ENCODE data around the gene CHCHD4. TPM values are rescaled to one million over a fixed set of nuclear protein-coding genes. Genes with fewer than 3 reads are reported as not detected.

Gene CHCHD4
- total RNA-seq, 1 donor = 10.8 TPM

DNA sequence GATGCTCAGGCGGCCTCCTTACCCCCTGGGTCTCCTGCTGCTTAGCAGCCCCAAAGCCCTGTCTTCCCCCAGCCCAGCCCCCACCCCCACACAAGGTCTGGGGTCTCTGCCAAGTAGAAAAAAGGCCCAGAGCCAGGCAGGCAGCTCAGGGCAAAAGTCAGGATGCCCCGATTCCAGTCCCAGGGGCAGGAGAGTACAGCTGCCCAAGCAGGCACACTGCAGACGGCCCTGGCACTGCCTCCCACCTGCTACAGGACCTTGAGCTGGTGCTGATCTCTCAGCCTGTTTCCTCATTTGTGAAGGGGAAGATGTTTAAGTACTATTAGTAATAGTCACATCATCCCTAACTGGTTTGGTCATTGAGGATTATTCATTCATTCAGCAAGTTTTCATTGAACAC is 12.8 kb upstream of the CHCHD4 start:
- no peak for DNase-seq (ENCODE audit: low read depth)
- H3K4me3 ChIP-seq (ENCODE audit: low read depth, low read length) = no peak overlapping the region
- TF ChIP-seq, protein P1, sequence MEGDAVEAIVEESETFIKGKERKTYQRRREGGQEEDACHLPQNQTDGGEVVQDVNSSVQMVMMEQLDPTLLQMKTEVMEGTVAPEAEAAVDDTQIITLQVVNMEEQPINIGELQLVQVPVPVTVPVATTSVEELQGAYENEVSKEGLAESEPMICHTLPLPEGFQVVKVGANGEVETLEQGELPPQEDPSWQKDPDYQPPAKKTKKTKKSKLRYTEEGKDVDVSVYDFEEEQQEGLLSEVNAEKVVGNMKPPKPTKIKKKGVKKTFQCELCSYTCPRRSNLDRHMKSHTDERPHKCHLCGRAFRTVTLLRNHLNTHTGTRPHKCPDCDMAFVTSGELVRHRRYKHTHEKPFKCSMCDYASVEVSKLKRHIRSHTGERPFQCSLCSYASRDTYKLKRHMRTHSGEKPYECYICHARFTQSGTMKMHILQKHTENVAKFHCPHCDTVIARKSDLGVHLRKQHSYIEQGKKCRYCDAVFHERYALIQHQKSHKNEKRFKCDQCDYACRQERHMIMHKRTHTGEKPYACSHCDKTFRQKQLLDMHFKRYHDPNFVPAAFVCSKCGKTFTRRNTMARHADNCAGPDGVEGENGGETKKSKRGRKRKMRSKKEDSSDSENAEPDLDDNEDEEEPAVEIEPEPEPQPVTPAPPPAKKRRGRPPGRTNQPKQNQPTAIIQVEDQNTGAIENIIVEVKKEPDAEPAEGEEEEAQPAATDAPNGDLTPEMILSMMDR (IDR thresholded peaks at IDR 0.05; ENCODE audit: insufficient read depth, low read depth, low read length) = no peak

DNA sequence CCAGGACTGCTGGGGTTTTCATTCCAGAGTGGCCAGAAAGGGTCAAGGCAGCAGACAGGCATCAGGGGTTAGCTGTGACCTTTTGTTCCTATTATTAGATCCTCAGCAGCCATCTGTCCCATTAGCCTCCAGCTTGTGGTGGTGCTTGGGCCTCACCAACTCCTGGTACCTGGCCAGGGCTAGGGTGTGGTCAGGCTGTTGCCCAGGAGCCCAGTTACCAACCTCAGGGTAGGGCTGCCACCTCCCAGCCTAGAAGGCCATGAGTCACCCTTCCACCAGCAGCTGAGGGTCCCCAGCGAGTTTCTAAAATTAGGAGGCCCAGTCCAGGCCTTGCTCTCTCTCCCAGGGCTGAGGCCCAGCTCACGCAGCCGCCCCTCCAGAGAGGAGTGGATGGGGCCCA is 12.3 kb upstream of the CHCHD4 start:
- no peak overlapping the region for H3K4me3 ChIP-seq (ENCODE audit: low read depth, low read length)
- TF ChIP-seq, protein P1 (IDR thresholded peaks at IDR 0.05; ENCODE audit: insufficient read depth, low read depth, low read length) = no peak
- no peak for DNase-seq (ENCODE audit: low read depth)

DNA sequence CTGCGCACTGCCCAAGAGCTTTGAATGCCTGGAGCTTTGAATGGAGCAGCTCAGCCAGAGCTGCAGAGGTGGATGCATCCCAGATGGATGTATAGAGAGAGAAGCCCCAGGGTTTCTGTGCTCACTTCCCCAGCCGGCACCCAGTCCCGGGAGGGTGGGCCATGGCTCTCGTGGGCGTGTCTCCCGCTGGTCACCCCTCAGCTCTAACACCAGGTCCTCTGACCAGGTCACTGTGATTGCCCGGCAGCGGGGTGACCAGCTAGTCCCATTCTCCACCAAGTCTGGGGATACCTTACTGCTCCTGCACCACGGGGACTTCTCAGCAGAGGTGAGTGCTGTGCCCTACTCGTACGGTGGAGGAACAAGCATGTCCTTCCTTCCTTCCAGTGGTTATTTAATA is 10.9 kb upstream of the CHCHD4 start:
- no peak for DNase-seq (ENCODE audit: low read depth)
- H3K4me3 ChIP-seq (ENCODE audit: low read depth, low read length) = no peak overlapping the region
- TF ChIP-seq, protein P1 (IDR thresholded peaks at IDR 0.05; ENCODE audit: insufficient read depth, low read depth, low read length) = no peak

DNA sequence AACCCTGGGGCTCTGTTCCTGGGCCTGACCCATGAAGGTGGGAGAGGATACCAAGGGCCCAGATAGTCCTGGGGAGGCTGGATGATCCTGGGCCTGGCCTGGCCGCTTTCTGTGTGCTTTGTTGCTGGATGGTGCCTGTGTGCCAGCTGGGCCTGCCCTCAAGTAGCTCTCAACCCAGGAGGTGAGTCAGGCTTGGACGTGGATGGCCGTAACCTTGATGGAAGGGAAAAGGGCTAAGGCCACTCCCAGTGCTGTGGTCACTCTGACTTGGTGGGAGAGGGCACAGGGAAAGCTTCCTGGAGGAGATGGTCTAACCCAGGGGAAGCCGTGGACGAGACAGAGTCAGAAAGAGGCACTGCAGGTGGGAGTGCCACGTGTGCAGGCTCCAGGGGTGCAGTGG is 9.6 kb upstream of the CHCHD4 start:
- no peak for DNase-seq (ENCODE audit: low read depth)
- TF ChIP-seq, protein P1 (IDR thresholded peaks at IDR 0.05; ENCODE audit: insufficient read depth, low read depth, low read length) = no peak

DNA sequence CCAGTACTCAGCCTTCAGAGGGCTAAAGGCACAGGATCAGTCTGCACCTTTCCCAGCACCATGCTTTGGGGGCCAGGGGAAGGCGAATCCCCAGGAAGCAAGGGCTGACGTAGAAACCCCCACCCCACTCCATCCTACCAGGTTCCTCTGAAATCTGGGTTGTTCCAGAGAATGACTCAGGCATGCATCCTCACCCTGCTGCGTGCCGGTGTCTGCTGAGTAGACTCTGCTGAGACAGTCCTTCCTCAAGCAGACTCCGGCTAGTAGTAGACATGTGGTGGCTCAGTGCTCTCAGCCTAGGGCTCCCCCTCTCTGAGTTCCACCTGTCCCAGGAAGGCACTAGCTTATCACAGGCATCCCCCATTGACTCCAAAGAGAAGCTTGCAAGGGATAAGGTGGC is 9.2 kb upstream of the CHCHD4 start:
- TF ChIP-seq, protein P1 (IDR thresholded peaks at IDR 0.05; ENCODE audit: insufficient read depth, low read depth, low read length) = no peak
- DNase-seq (ENCODE audit: low read depth) = no peak
- no peak overlapping the region for H3K4me3 ChIP-seq (ENCODE audit: low read depth, low read length)

More for the DNA sequence above, 9.6 kb upstream of the CHCHD4 start:
- H3K4me3 ChIP-seq (ENCODE audit: low read depth, low read length) = no peak overlapping the region

DNA sequence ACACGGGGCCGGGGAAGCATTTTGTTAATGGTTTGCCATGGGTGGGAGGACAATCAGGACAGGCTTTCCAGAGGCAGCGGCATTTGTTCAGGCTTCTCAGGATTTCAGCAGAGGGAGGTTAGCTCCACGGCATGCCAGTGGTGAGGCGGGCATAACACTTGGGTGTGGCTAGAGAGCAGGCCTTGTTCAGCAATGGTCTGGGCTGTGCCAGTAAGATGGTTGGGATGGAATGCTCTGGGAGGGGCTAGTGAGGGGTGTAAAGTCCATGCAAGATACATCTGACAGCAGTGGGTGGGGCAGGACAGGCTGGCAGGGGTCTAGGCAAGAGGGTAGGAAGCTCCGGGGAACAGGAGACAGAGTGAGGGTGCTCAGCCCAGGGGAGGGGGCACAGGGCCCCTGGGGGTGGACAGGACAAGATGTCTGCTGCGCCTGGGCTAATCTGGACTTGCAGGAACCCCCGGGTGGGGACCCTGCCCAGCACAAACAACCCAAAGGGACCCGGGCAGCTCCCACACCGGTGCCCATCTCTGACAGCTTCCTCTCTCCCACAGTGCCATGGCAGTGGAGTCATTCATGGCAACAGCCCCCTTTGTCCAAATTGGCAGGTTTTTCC is 8.6 kb upstream of the CHCHD4 start:
- no peak for DNase-seq (ENCODE audit: low read depth)
- TF ChIP-seq, protein P1 (IDR thresholded peaks at IDR 0.05; ENCODE audit: insufficient read depth, low read depth, low read length) = no peak

DNA sequence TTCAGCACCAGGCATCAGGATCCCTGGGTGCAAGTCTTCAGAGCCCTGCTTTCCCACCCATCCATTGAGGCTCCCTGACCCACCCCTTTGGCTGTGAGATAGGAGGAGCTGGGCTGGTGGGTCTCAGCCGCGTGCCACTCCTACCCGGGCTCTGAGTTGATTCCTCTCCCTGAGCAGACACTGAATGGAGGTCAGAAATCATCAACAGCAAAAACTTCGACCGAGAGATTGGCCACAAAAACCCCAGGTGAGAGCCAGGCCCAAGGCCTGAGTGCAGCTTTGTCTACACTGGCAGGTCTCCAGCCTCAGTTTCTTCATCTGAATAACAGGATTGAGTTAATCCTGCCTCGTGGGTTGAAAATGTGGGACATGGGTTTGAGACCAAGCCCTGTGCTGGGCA is 8.0 kb upstream of the CHCHD4 start:
- TF ChIP-seq, protein P1 (IDR thresholded peaks at IDR 0.05; ENCODE audit: insufficient read depth, low read depth, low read length) = no peak
- H3K4me3 ChIP-seq (ENCODE audit: low read depth, low read length) = no peak overlapping the region
- no peak for DNase-seq (ENCODE audit: low read depth)

More for the DNA sequence above, 8.6 kb upstream of the CHCHD4 start:
- H3K4me3 ChIP-seq (ENCODE audit: low read depth, low read length) = no peak overlapping the region

All from fibroblast of villous mesenchyme (primary cell).